Epidermal melanocyte (primary cell): ENCODE data around the gene UNC79.

Experiments
- DNase-seq: peaks from one replicate; pipeline ENCODE4 v3.0.0; 2011; ENCODE audit warnings: low spot score; ENCODE audit not compliant: insufficient read length

The UNC79 gene

GRCh38 chr14:93727039-93727740 is 296.5 kb downstream of the UNC79 start:
- DNase-seq, result no peak

- no peak for DNase-seq
Observed at GRCh38 chr14:93727917-93728650, 297.3 kb downstream of the UNC79 start.

GRCh38 chr14:93728651-93729016 is 297.9 kb downstream of the UNC79 start:
- no peak for DNase-seq

GRCh38 chr14:93729993-93730392 is 299.3 kb downstream of the UNC79 start:
- no peak for DNase-seq

GRCh38 chr14:93731753-93732152 is 301.0 kb downstream of the UNC79 start:
- DNase-seq, result no peak

- DNase-seq, result no peak
Observed at GRCh38 chr14:93732524-93732923, 301.8 kb downstream of the UNC79 start.

- DNase-seq, result no peak
Observed at GRCh38 chr14:93733231-93733630, 302.5 kb downstream of the UNC79 start.

- DNase-seq, result no peak
Observed at GRCh38 chr14:93733631-93734030, 302.9 kb downstream of the UNC79 start.

GRCh38 chr14:93734086-93734822 is 303.5 kb downstream of the UNC79 start:
- DNase-seq, result no peak

GRCh38 chr14:93735206-93735605 is 304.5 kb downstream of the UNC79 start:
- no peak for DNase-seq

GRCh38 chr14:93736378-93737014 is 305.8 kb downstream of the UNC79 start:
- no peak for DNase-seq

GRCh38 chr14:93737634-93738033 is 306.9 kb downstream of the UNC79 start:
- no peak for DNase-seq

GRCh38 chr14:93741556-93742230 is 311.0 kb downstream of the UNC79 start:
- no peak for DNase-seq

GRCh38 chr14:93742761-93743160 is 312.0 kb downstream of the UNC79 start:
- DNase-seq, result no peak

GRCh38 chr14:93743270-93744060 is 312.7 kb downstream of the UNC79 start:
- no peak for DNase-seq

GRCh38 chr14:93744176-93744575 is 313.4 kb downstream of the UNC79 start:
- no peak for DNase-seq

GRCh38 chr14:93744876-93745275 is 314.1 kb downstream of the UNC79 start:
- no peak for DNase-seq

GRCh38 chr14:93745603-93746273 is 315.0 kb downstream of the UNC79 start:
- DNase-seq, result no peak

GRCh38 chr14:93747102-93747501 is 316.4 kb downstream of the UNC79 start:
- no peak for DNase-seq

GRCh38 chr14:93747560-93747959 is 316.8 kb downstream of the UNC79 start:
- DNase-seq, result no peak
